H1 (cell line): Measurements from ENCODE around the gene OXNAD1. TPM values are rescaled to one million over a fixed set of nuclear protein-coding genes. Genes with fewer than 3 reads are reported as not detected.

ENCODE experiments used
- CTCF ChIA-PET: fragments of 300-600 bp; sonication (Branson Sonifier 250); formaldehyde crosslinking; loops from one replicate; lab custom pipeline; 2021; ENCODE audit not compliant: partially characterized antibody; lab: Charles Lee
- POLR2A ChIA-PET: fragments of 300-600 bp; sonication (Branson Sonifier 250); formaldehyde crosslinking; loops from one replicate; lab custom pipeline; 2021; ENCODE audit warnings: inconsistent platforms; ENCODE audit not compliant: partially characterized antibody; lab: Charles Lee
- DNase-seq, 2 experiments: peaks; one replicate each; pipeline versions ENCODE4 v3.0.0 to v3.0.0-alpha.2; 2010 to 2022; ENCODE audit warnings: low spot score in 2 of 2, low read depth in 1 of 2, mixed read lengths in 1 of 2
- FAIRE-seq: peaks from 2 replicates; lab custom pipeline; 2011; peaks lifted over from hg19 to GRCh38; lab: Jason Lieb, UNC
- H2AFZ ChIP-seq: 2 replicates; pipeline ENCODE4 v1.8.1; 2012; ENCODE audit warnings: low read length, inconsistent platforms
- H2AK5ac ChIP-seq: 2 replicates; pipeline ENCODE4 v1.6.1; 2013; ENCODE audit warnings: low read depth, low read length
- H2BK120ac ChIP-seq: replicated peaks from 2 replicates; pipeline ENCODE3; 2013; ENCODE audit warnings: low read depth, low read length, inconsistent platforms
- H2BK12ac ChIP-seq: 2 replicates; pipeline ENCODE4 v1.6.1; 2013; ENCODE audit warnings: low read depth, low read length
- H2BK15ac ChIP-seq: 2 replicates; pipeline ENCODE4 v1.6.1; 2013; ENCODE audit warnings: low read length
- H2BK20ac ChIP-seq: 2 replicates; pipeline ENCODE4 v1.6.1; 2013; ENCODE audit warnings: low read length
- H2BK5ac ChIP-seq: 2 replicates; pipeline ENCODE4 v1.6.1; 2013; ENCODE audit warnings: low read depth, low read length
- H3K14ac ChIP-seq: 2 replicates; pipeline ENCODE4 v1.6.1; 2013; ENCODE audit warnings: inconsistent platforms; ENCODE audit not compliant: insufficient read length
- H3K18ac ChIP-seq: 2 replicates; pipeline ENCODE4 v1.6.1; 2013; ENCODE audit warnings: low read length; ENCODE audit errors: extremely low read depth
- H3K23ac ChIP-seq: 2 replicates; pipeline ENCODE4 v1.6.1; 2013; ENCODE audit warnings: inconsistent platforms; ENCODE audit not compliant: insufficient read length
- H3K23me2 ChIP-seq: 2 replicates; pipeline ENCODE4 v1.6.1; 2013; ENCODE audit warnings: low read depth, low read length
- H3K27ac ChIP-seq: 2 replicates; pipeline ENCODE4 v1.6.1; 2011; ENCODE audit warnings: low read depth, low read length, inconsistent platforms
- H3K27me3 ChIP-seq, 4 experiments: replicated peaks in 1 of 4; 1 replicate in 1 of 4; 2 replicates in 3 of 4; pipeline versions ENCODE4 v1.6.1 to v1.8.1; 2011 to 2013; ENCODE audit warnings: low read length in 3 of 4, mild to moderate bottlenecking in 3 of 4, inconsistent platforms in 2 of 4, mixed read lengths in 2 of 4, moderate library complexity in 1 of 4; ENCODE audit not compliant: control insufficient read depth in 3 of 4, insufficient read depth in 3 of 4; ENCODE audit errors: extremely low read depth in 1 of 4
- H3K36me3 ChIP-seq, 4 experiments: 2 replicates each; pipeline versions ENCODE4 v1.6.1 to v1.8.1; 2011 to 2013; ENCODE audit warnings: mild to moderate bottlenecking in 4 of 4, low read length in 3 of 4, moderate library complexity in 2 of 4, control low read depth in 1 of 4, inconsistent platforms in 1 of 4; ENCODE audit not compliant: insufficient read depth in 4 of 4, control insufficient read depth in 2 of 4
- H3K4ac ChIP-seq: replicated peaks from 2 replicates; pipeline ENCODE3; 2013; ENCODE audit warnings: low read length, low read depth, mixed read lengths, inconsistent platforms; ENCODE audit not compliant: insufficient read length
- H3K4me1 ChIP-seq, 4 experiments: replicated peaks in 1 of 4; 1 replicate in 1 of 4; 2 replicates in 3 of 4; pipeline versions ENCODE4 v1.6.1 to v1.8.1; 2011 to 2013; ENCODE audit warnings: low read length in 3 of 4, inconsistent platforms in 2 of 4, mixed read lengths in 1 of 4; ENCODE audit not compliant: insufficient read depth in 4 of 4, control insufficient read depth in 3 of 4
- H3K4me2 ChIP-seq, 2 experiments: 2 replicates each; pipeline versions ENCODE4 v1.6.1 to v1.8.1; 2011 to 2013; ENCODE audit warnings: low read depth in 2 of 2, low read length in 2 of 2, control low read depth in 1 of 2, inconsistent platforms in 1 of 2, mild to moderate bottlenecking in 1 of 2; ENCODE audit not compliant: insufficient read depth in 1 of 2
- H3K4me3 ChIP-seq, 4 experiments: fragments of 200-600, 300-600 bp in 1 of 4; sonication (generic), shearing (Covaris generic), sonication (Bioruptor Twin) in 1 of 4; 2 replicates each; pipeline versions ENCODE4 v1.5.1 to v1.8.1; 2011 to 2016; ENCODE audit warnings: low read length in 4 of 4, low read depth in 3 of 4, control low read depth in 2 of 4, inconsistent platforms in 2 of 4, mild to moderate bottlenecking in 2 of 4, mixed read lengths in 1 of 4, moderate library complexity in 1 of 4; ENCODE audit not compliant: insufficient read depth in 2 of 4; ENCODE audit errors: extremely low read depth in 1 of 4
- H3K56ac ChIP-seq: replicated peaks from 2 replicates; pipeline ENCODE3; 2013; ENCODE audit warnings: low read depth, mild to moderate bottlenecking, mixed read lengths, low read length, inconsistent platforms; ENCODE audit not compliant: insufficient read length
- H3K79me1 ChIP-seq: 2 replicates; pipeline ENCODE4 v1.6.1; 2013; ENCODE audit warnings: low read depth, low read length, control low read depth
- H3K79me2 ChIP-seq, 2 experiments: 2 replicates each; pipeline versions ENCODE4 v1.6.1 to v1.8.1; 2012 to 2013; ENCODE audit warnings: low read length in 2 of 2, mild to moderate bottlenecking in 2 of 2, inconsistent platforms in 1 of 2; ENCODE audit not compliant: insufficient read depth in 2 of 2, control insufficient read depth in 1 of 2
- H3K9ac ChIP-seq, 4 experiments: replicated peaks in 1 of 4; 1 replicate in 1 of 4; 2 replicates in 3 of 4; pipeline versions ENCODE4 v1.6.1 to v1.8.1; 2011 to 2013; ENCODE audit warnings: low read depth in 3 of 4, low read length in 3 of 4, control low read depth in 2 of 4, mild to moderate bottlenecking in 2 of 4, moderate library complexity in 2 of 4, inconsistent platforms in 1 of 4; ENCODE audit errors: extremely low read depth in 1 of 4
- H3K9me3 ChIP-seq, 2 experiments: 2 replicates each; pipeline versions ENCODE4 v1.6.1 to v1.8.1; 2012 to 2013; ENCODE audit warnings: mild to moderate bottlenecking in 2 of 2, moderate library complexity in 2 of 2, control low read depth in 1 of 2, inconsistent platforms in 1 of 2, low read depth in 1 of 2, low read length in 1 of 2, mixed read lengths in 1 of 2; ENCODE audit not compliant: insufficient read depth in 2 of 2
- H4K20me1 ChIP-seq, 2 experiments: replicated peaks in 1 of 2; 2 replicates each; pipeline versions ENCODE3 to v1.8.1; 2011 to 2013; ENCODE audit warnings: inconsistent platforms in 2 of 2, low read length in 2 of 2, mild to moderate bottlenecking in 1 of 2; ENCODE audit not compliant: insufficient read depth in 2 of 2, control insufficient read depth in 1 of 2
- H4K5ac ChIP-seq: 2 replicates; pipeline ENCODE4 v1.6.1; 2013; ENCODE audit warnings: low read length, low read depth, mixed read lengths, inconsistent platforms; ENCODE audit not compliant: insufficient read length
- H4K8ac ChIP-seq: 2 replicates; pipeline ENCODE4 v1.8.0; 2013; ENCODE audit warnings: mild to moderate bottlenecking, moderate library complexity, low read length, inconsistent platforms; ENCODE audit not compliant: insufficient read depth; ENCODE audit errors: extremely low read depth
- H4K91ac ChIP-seq: replicated peaks from 2 replicates; pipeline ENCODE3; 2013; ENCODE audit warnings: low read length, mixed read lengths, inconsistent platforms; ENCODE audit not compliant: insufficient read length
- ASH2L ChIP-seq: fragments of 200-600, 300-600 bp; sonication (generic); IDR thresholded peaks from one replicate; pipeline ENCODE4 v1.7.1; 2017; ENCODE audit warnings: low read length
- CEBPB ChIP-seq: IDR thresholded peaks from 2 replicates; pipeline ENCODE4 v1.6.1; 2012; ENCODE audit warnings: low read depth, low read length
- CHD1 ChIP-seq: IDR thresholded peaks from 2 replicates; pipeline ENCODE4 v1.6.1; 2012; ENCODE audit warnings: low read depth, low read length, improper control_type of control experiment
- CHD2 ChIP-seq: IDR thresholded peaks from 2 replicates; pipeline ENCODE4 v1.6.1; 2012; ENCODE audit warnings: low read length, improper control_type of control experiment
- CREB1 ChIP-seq: IDR thresholded peaks from 2 replicates; pipeline ENCODE4 v1.6.1; 2012; ENCODE audit warnings: inconsistent platforms
- CTBP2 ChIP-seq: IDR thresholded peaks from 2 replicates; pipeline ENCODE4 v1.7.0; 2011; ENCODE audit warnings: borderline replicate concordance, mild to moderate bottlenecking, moderate library complexity, mixed read lengths, low read length; ENCODE audit not compliant: insufficient read depth, insufficient read length
- JUND ChIP-seq: IDR thresholded peaks from 2 replicates; pipeline ENCODE4 v1.6.1; 2011; ENCODE audit warnings: mild to moderate bottlenecking, improper control_type of control experiment, low read length
- NANOG ChIP-seq: IDR thresholded peaks from 2 replicates; pipeline ENCODE4 v1.6.1; 2011; ENCODE audit warnings: low read length, low read depth, mild to moderate bottlenecking, inconsistent platforms; ENCODE audit not compliant: insufficient read depth, poor library complexity, severe bottlenecking
- NRF1 ChIP-seq: IDR thresholded peaks from 2 replicates; pipeline ENCODE4 v1.6.1; 2011; ENCODE audit warnings: mild to moderate bottlenecking, low read depth, low read length, improper control_type of control experiment
- POU5F1 ChIP-seq: IDR thresholded peaks from 2 replicates; pipeline ENCODE4 v1.6.1; 2011; ENCODE audit warnings: low read depth, mild to moderate bottlenecking, low read length, moderate library complexity
- SP2 ChIP-seq: IDR thresholded peaks from 2 replicates; pipeline ENCODE4 v1.6.1; 2012; ENCODE audit warnings: mild to moderate bottlenecking, low read length, inconsistent platforms
- SRF ChIP-seq: IDR thresholded peaks from 2 replicates; pipeline ENCODE4 v1.6.1; 2011; ENCODE audit warnings: mild to moderate bottlenecking, low read depth, low read length, moderate library complexity
- TEAD4 ChIP-seq: IDR thresholded peaks from 2 replicates; pipeline ENCODE4 v1.6.1; 2012; ENCODE audit warnings: low read depth, low read length, inconsistent platforms, mixed read lengths
- ZNF274 ChIP-seq: IDR thresholded peaks from 2 replicates; pipeline ENCODE4 v1.7.0; 2012; ENCODE audit warnings: low read length, borderline replicate concordance; ENCODE audit errors: extremely low read depth
- WGBS, 2 experiments: shearing (Covaris generic) in 1 of 2; methylation state at CpG; one replicate each; pipeline versions ENCODE4 v1.1.6 to v1.1.7; 2013 to 2015; ENCODE audit warnings: low lambda C conversion rate in 2 of 2, mixed read lengths in 2 of 2, inconsistent platforms in 1 of 2, low coverage in 1 of 2, missing lambda C conversion rate in 1 of 2; ENCODE audit not compliant: insufficient replicate concordance in 2 of 2, insufficient coverage in 1 of 2, insufficient read length in 1 of 2; ENCODE audit errors: extremely low coverage in 1 of 2, missing lambda C conversion rate in 1 of 2; 5-methylcytosine and 5-hydroxymethylcytosine counted together
- polyA plus RNA-seq, 7 experiments: library from polyadenylated mRNA; depleted of rRNA in 3 of 7; stranded (reverse) in 5 of 7; unstranded in 2 of 7; fragments of >200 nt in 5 of 7; fragments of 200-250 nt in 2 of 7; gene quantifications; 1 replicate in 5 of 7; 2 replicates in 1 of 7; 4 replicates in 1 of 7; pipeline versions ENCODE4 v1.2.1 to v1.2.3, GENCODE V29; 2011 to 2013; ENCODE audit warnings: missing spikeins in 2 of 7, mixed read lengths in 2 of 7
- total RNA-seq: library from RNA; stranded (reverse); fragmentation: NEBNext Ultra II Directional; extraction: Animal tissue kit (Norgen Biotek cat#: 25700); gene quantifications from 2 replicates; pipeline ENCODE4 v1.2.1, GENCODE V29; 2021

OXNAD1 gene
- total and polyA plus RNA-seq, 2 of the 8 experiments (the other 6 are each of a cell fraction or from before 2014, with no cell fraction given) = 14.9 to 24.8 TPM

- Histone ChIP-seq H2BK15ac (no peak overlapping the region), H3K56ac (no peak overlapping the region), H3K14ac (no peak overlapping the region), H3K4me3 (no peak overlapping the region), H2BK5ac (no peak overlapping the region), H3K4ac (no peak overlapping the region), H2AK5ac (no peak overlapping the region), H3K23me2 (no peaks in the 10 kb centered on the region), H3K4me2 (no peak overlapping the region), H2BK12ac (no peak overlapping the region), H2AFZ (no peak overlapping the region), H2BK20ac (no peak overlapping the region), H4K8ac (no peak overlapping the region), H3K23ac (no peak overlapping the region), H4K5ac (no peak overlapping the region), H3K18ac (no peak overlapping the region), H3K27me3 (no peaks in the 10 kb centered on the region), H4K20me1 (peaks cover 0 to 2% of the 10 kb centered on the region in 2 experiments), H3K4me1 (peaks cover 0 to 15% (median 4%) of the 10 kb centered on the region in 4 experiments; a peak in 5 of 7 replicates), H3K36me3 (peaks cover 0 to 7% (median 0%) of the 10 kb centered on the region in 4 experiments; a peak in 3 of 8 replicates), H2BK120ac (no peak overlapping the region), H4K91ac (no peak overlapping the region), H3K9ac (no peak overlapping the region), H3K79me2 (no peaks in the 10 kb centered on the region), H3K27ac (no peak overlapping the region), H3K79me1 (no peaks in the 10 kb centered on the region), H3K9me3 (no peaks in the 10 kb centered on the region)
- POLR2A ChIA-PET = no interaction called here
- WGBS, 2 experiments = 84% methylated on average over 5 of the region's 5 CpGs; no CpG with 5 or more reads in 1 of the 2 experiments
- CTCF ChIA-PET = interaction anchor here (0.6 to 1.9 kb wide), 3 partner anchors 16 to 124 kb away, joined by 3 to 7 read pairs (median 4); no protein-coding TSS in a partner anchor
- no peak for FAIRE-seq
- DNase-seq = no peak
- TF ChIP-seq TEAD4 (no peak), NRF1 (no peak), POU5F1 (no peak), SRF (no peak), SP2 (no peak), CHD1 (no peak), JUND (no peak), NANOG (no peak), ASH2L (no peak), CTBP2 (no peak), CEBPB (no peak), CREB1 (no peak), ZNF274 (no peak), CHD2 (no peak)
These were observed 85.7 kb downstream of the OXNAD1 start for GRCh38 chr3:16350597-16351318.
